Karpas-422 (cell line): ENCODE results near the gene MYH10. TPM values are rescaled to one million over a fixed set of nuclear protein-coding genes. Genes with fewer than 3 reads are reported as not detected.
"Not testable (repeated sequence)": the region's sequence is repeated elsewhere in the genome, so short reads cannot be mapped to it uniquely, and the experiment has no call there.

ENCODE experiments used
- DNase-seq: peaks from one replicate; pipeline ENCODE4 v3.0.0-alpha.2; 2015
- H2AFZ ChIP-seq: fragments of 200-600 bp; sonication (generic); 2 replicates; pipeline ENCODE4 v1.6.1; 2014; ENCODE audit warnings: antibody characterized with exemption, low read length, mixed read lengths
- H3K27ac ChIP-seq: fragments of 200-600 bp; sonication (generic); 2 replicates; pipeline ENCODE4 v1.5.1; 2014; ENCODE audit warnings: mild to moderate bottlenecking, low read length, moderate library complexity
- H3K27me3 ChIP-seq: fragments of 200-600 bp; sonication (generic); 2 replicates; pipeline ENCODE4 v1.6.1; 2014; ENCODE audit warnings: low read length, mixed read lengths
- H3K36me3 ChIP-seq: fragments of 200-600 bp; sonication (generic); 2 replicates; pipeline ENCODE4 v1.6.1; 2014; ENCODE audit warnings: low read length, mixed read lengths; ENCODE audit not compliant: insufficient read depth
- H3K4me1 ChIP-seq: fragments of 200-600 bp; sonication (generic); 2 replicates; pipeline ENCODE4 v1.6.1; 2014; ENCODE audit warnings: mild to moderate bottlenecking, low read length, mixed read lengths
- H3K4me2 ChIP-seq: fragments of 200-600 bp; sonication (generic); 2 replicates; pipeline ENCODE4 v1.6.1; 2014; ENCODE audit warnings: low read length, low read depth, mild to moderate bottlenecking; ENCODE audit not compliant: poor library complexity, severe bottlenecking
- H3K4me3 ChIP-seq: fragments of 200-600 bp; sonication (generic); 2 replicates; pipeline ENCODE4 v1.5.1; 2014; ENCODE audit warnings: mild to moderate bottlenecking, antibody characterized with exemption, low read length, mixed read lengths
- H3K79me2 ChIP-seq: fragments of 200-600 bp; sonication (generic); 2 replicates; pipeline ENCODE4 v1.6.1; 2014; ENCODE audit warnings: mild to moderate bottlenecking, low read length, mixed read lengths
- H3K9ac ChIP-seq: fragments of 200-600 bp; sonication (generic); 2 replicates; pipeline ENCODE4 v1.6.0; 2014; ENCODE audit warnings: low read length
- H3K9me2 ChIP-seq: fragments of 200-600 bp; sonication (generic), shearing (Covaris generic); replicated peaks from 2 replicates; pipeline ENCODE4 v1.6.0; 2014; ENCODE audit warnings: mild to moderate bottlenecking, low read length, moderate library complexity; ENCODE audit not compliant: insufficient read depth
- H3K9me3 ChIP-seq: fragments of 300-700, 200-600 bp; sonication (generic); 2 replicates; pipeline ENCODE4 v1.6.1; 2014; ENCODE audit warnings: low read length, mixed read lengths
- H4K20me1 ChIP-seq: fragments of 200-600 bp; sonication (generic); 2 replicates; pipeline ENCODE4 v1.6.1; 2014; ENCODE audit warnings: mild to moderate bottlenecking, antibody characterized with exemption, low read length, low read depth; ENCODE audit not compliant: insufficient read depth
- total RNA-seq: library from RNA; depleted of rRNA; stranded (reverse); fragments of >200 nt; shearing (Covaris generic); gene quantifications from 2 replicates; pipeline ENCODE4 v1.2.3, GENCODE V29; 2014; ENCODE audit warnings: low replicate concordance

The MYH10 gene
- total RNA-seq, 1 experiment from 2014 or later = not detected

DNA sequence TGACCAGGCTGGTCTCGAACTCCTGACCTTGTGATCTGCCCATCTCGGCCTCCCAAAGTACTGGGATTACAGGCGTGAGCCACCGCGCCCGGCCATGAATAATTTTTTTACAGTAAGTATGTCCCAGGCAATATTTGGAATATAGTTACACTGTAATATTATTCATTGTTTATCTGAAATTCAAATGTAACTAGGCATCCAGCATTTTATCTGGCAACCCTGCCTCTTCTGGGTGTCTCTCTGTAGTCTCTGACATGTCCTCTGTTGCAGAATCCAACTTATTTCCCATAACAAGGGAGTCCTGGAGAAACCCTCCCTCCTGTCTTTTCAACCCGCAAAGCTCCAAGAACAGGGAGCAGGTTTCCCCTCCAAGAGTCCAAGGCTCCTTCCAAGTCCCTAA lies 36.9 kb upstream of the MYH10 start:
- H3K9ac ChIP-seq = no peak overlapping the region
- H3K9me3 ChIP-seq = no peaks in the 10 kb centered on the region
- no peaks in the 10 kb centered on the region for H3K27me3 ChIP-seq
- no peak overlapping the region for H3K27ac ChIP-seq
- H3K9me2 ChIP-seq = no peaks in the 10 kb centered on the region
- H3K4me2 ChIP-seq = no peak overlapping the region
- DNase-seq = no peak
- H2AFZ ChIP-seq = no peak overlapping the region
- no peaks in the 10 kb centered on the region for H4K20me1 ChIP-seq
- H3K4me3 ChIP-seq = no peak overlapping the region
- no peaks in the 10 kb centered on the region for H3K36me3 ChIP-seq
- no peaks in the 10 kb centered on the region for H3K79me2 ChIP-seq
- H3K4me1 ChIP-seq = no peaks in the 10 kb centered on the region

DNA sequence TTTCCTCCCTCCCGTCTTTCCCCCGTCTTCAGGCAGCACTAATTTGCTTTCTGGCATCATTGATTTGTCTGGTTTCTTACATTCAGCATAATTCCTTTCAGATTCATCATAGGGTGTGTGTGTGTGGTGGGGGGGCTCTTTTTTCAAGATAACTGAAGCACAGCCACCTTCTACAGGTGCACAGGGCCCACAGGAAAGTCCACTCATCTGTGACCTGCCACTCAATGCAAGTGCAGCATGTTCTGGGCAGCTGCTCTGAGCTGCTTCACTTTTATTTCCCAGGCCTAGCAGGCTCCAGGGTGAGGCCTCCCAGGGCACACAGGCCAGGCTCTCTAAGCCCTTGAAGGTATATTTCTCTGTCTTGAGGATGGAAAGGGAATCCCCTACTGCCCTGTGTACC lies 35.2 kb upstream of the MYH10 start:
- Histone ChIP-seq H4K20me1 (no peaks in the 10 kb centered on the region), H3K4me3 (no peak overlapping the region), H3K4me1 (no peaks in the 10 kb centered on the region), H3K36me3 (no peaks in the 10 kb centered on the region), H3K27me3 (no peaks in the 10 kb centered on the region), H3K9me2 (no peaks in the 10 kb centered on the region), H3K4me2 (no peak overlapping the region), H3K27ac (no peak overlapping the region), H3K9me3 (no peaks in the 10 kb centered on the region), H3K9ac (no peak overlapping the region), H2AFZ (no peak overlapping the region), H3K79me2 (no peaks in the 10 kb centered on the region)
- no peak for DNase-seq

DNA sequence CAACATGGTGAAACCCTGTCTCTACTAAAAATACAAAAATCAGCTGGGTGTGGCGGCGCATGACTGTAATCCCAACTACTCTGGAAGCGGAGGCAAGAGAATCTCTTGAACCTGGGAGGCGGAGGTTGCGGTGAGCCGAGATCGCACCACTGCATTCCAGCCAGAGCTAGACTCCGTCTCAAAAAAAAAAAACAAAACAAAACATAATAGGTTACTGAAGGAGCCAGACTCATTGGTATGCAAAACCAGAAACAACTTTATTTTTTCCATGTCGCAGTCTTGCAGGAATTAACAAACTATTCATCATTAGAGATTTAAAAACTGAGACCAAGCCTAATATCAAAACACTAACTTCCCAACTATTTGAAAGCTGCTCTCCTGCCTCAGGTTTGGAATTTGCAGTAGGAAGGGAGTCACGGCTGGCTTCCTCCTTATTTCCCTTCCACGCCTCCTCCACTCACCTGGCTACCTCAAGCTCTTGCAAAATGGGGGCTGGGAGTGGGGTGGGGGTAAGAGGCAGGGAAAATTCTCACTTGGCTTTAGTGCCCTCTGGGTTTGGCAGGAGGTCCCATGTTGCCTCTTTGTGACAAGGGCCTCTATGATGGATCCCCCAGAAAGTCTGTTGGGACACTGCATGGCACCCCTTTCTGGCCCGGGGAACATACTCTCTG lies 34.1 kb upstream of the MYH10 start:
- Histone ChIP-seq H3K4me2 (no peak overlapping the region), H3K4me3 (no peak overlapping the region), H4K20me1 (no peaks in the 10 kb centered on the region), H3K27ac (no peak overlapping the region), H3K9me3 (no peaks in the 10 kb centered on the region), H3K27me3 (no peaks in the 10 kb centered on the region), H3K36me3 (no peaks in the 10 kb centered on the region), H3K9ac (no peak overlapping the region), H3K79me2 (no peaks in the 10 kb centered on the region), H2AFZ (no peak overlapping the region), H3K9me2 (no peaks in the 10 kb centered on the region), H3K4me1 (no peaks in the 10 kb centered on the region)
- no peak for DNase-seq

DNA sequence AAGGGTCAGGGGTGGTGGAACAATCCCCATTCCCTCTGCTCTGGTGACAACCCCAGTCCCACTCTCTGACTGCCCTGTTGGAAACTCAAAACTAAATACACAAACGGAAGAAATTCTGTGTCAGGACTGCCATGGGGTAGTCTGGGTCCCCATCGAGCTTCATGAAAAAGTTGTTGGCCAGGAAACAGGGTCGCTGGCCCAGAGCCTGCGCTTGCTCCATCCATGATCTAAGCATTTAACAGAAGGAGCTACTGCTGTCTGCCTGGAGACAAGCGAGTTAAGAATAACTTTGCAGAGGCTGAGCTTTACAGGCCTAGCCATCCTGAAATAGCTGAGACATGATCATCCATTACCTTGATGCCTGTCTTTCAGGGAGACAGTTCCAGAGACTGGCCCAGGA lies 32.4 kb upstream of the MYH10 start:
- no peak overlapping the region for H3K4me3 ChIP-seq
- no peaks in the 10 kb centered on the region for H3K9me3 ChIP-seq
- no peaks in the 10 kb centered on the region for H3K79me2 ChIP-seq
- no peaks in the 10 kb centered on the region for H3K4me1 ChIP-seq
- no peak overlapping the region for H3K27ac ChIP-seq
- no peak overlapping the region for H3K9ac ChIP-seq
- H3K9me2 ChIP-seq = no peaks in the 10 kb centered on the region
- no peak overlapping the region for H3K4me2 ChIP-seq
- no peak overlapping the region for H2AFZ ChIP-seq
- H3K36me3 ChIP-seq = no peaks in the 10 kb centered on the region
- H4K20me1 ChIP-seq = no peaks in the 10 kb centered on the region
- no peak for DNase-seq
- no peaks in the 10 kb centered on the region for H3K27me3 ChIP-seq

DNA sequence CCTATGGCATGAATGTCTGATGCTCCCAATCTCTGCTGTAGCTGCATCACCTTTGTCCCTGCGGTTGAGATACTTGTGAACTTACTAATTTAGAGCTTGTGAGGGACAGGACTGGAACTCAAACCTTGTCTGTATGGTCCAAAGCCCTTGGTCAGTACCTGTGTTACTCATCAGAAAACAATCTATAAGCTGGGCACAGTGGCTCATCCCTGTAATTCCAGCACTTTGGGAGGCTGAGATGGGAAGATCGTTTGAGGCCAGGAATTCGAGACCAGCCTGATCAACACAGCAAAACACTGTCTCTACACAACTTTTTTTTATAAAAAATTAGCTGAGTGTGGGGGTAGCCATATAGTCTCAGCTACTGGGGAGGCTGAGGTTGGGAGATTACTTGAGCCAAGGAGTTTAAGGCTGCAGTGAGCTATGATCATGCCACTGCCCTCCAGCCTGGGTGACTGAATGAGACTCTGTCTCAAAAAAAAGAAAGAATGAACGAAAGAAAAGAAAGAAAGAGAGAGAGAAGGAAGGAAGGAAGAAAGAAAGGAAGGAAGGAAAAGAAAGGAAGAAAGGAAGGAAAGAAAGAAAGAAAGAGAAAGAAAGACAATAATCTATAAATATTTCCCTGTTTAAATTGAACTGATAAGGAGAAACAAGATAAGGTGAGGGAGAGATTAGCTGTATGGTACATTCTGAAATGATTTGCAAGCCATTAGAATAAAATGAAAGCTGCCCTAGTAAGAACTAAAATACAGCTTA lies 31.7 kb upstream of the MYH10 start:
- Histone ChIP-seq H3K36me3 (no peaks in the 10 kb centered on the region), H3K27ac (no peak overlapping the region), H3K9me3 (no peaks in the 10 kb centered on the region), H3K9me2 (no peaks in the 10 kb centered on the region), H3K27me3 (no peaks in the 10 kb centered on the region), H3K79me2 (no peaks in the 10 kb centered on the region), H4K20me1 (no peaks in the 10 kb centered on the region), H3K9ac (no peak overlapping the region), H3K4me1 (no peaks in the 10 kb centered on the region), H2AFZ (no peak overlapping the region), H3K4me3 (no peak overlapping the region), H3K4me2 (no peak overlapping the region)
- DNase-seq = no peak

- not testable (repeated sequence) for H3K9me2 ChIP-seq, H3K27ac ChIP-seq, H3K27me3 ChIP-seq, H3K9ac ChIP-seq, H3K36me3 ChIP-seq, H3K9me3 ChIP-seq, H4K20me1 ChIP-seq, H3K4me2 ChIP-seq, H3K4me1 ChIP-seq, H3K4me3 ChIP-seq, H3K79me2 ChIP-seq, DNase-seq, H2AFZ ChIP-seq
These were observed 30.2 kb upstream of the MYH10 start for GRCh38 chr17:8660709-8661108.

- H4K20me1 ChIP-seq = no peaks in the 10 kb centered on the region
These were observed 29.4 kb upstream of the MYH10 start for GRCh38 chr17:8659758-8660410.

DNA sequence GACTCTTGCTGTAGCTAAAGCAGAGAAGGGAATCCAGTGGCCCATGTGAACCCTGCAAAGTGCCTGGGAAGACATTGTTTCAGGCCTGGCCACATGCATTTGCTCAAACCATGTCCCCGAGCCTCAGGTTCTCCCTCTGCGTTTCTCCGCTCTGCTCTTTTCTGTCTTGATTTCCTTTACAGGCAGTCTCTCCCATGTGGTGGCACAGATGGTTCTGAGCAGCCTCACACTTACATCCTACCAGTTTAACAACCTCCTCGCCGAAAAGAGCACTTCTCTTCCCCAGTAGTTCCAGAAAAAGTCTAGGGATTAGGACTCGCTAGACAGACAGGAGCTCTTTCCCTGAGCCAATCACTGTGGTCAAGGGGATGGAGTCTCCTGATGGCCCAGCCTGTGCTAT lies 28.3 kb upstream of the MYH10 start:
- H2AFZ ChIP-seq = no peak overlapping the region
- H3K9me2 ChIP-seq = no peaks in the 10 kb centered on the region
- H3K27ac ChIP-seq = no peak overlapping the region

More at GRCh38 chr17:8659758-8660410, 29.4 kb upstream of the MYH10 start:
- H3K4me3 ChIP-seq = no peak overlapping the region
- peaks cover 4% of the 10 kb centered on the region; the same call in 1 of the 2 replicates for H3K9me3 ChIP-seq
- H3K4me2 ChIP-seq = no peak overlapping the region
- H3K27me3 ChIP-seq = no peaks in the 10 kb centered on the region
- H3K9me2 ChIP-seq = no peaks in the 10 kb centered on the region
- H3K79me2 ChIP-seq = no peaks in the 10 kb centered on the region
- H3K36me3 ChIP-seq = no peaks in the 10 kb centered on the region
- no peaks in the 10 kb centered on the region for H3K4me1 ChIP-seq
- no peak overlapping the region for H3K9ac ChIP-seq
- no peak for DNase-seq
- H2AFZ ChIP-seq = no peak overlapping the region
- H3K27ac ChIP-seq = no peak overlapping the region

More for the DNA sequence above, 28.3 kb upstream of the MYH10 start:
- Histone ChIP-seq H3K4me3 (no peak overlapping the region), H3K36me3 (no peaks in the 10 kb centered on the region), H3K79me2 (no peaks in the 10 kb centered on the region), H3K9ac (no peak overlapping the region), H3K27me3 (no peaks in the 10 kb centered on the region), H4K20me1 (no peaks in the 10 kb centered on the region), H3K4me1 (no peaks in the 10 kb centered on the region), H3K9me3 (peaks cover 4% of the 10 kb centered on the region; the same call in 1 of the 2 replicates), H3K4me2 (no peak overlapping the region)
- DNase-seq = no peak
